Measurements from ENCODE around the gene RUSC1. TPM values are rescaled to one million over a fixed set of nuclear protein-coding genes. Genes with fewer than 3 reads are reported as not detected.

Gene RUSC1
- total RNA-seq, 1 donor from 2014 or later: 13.2 TPM

DNA sequence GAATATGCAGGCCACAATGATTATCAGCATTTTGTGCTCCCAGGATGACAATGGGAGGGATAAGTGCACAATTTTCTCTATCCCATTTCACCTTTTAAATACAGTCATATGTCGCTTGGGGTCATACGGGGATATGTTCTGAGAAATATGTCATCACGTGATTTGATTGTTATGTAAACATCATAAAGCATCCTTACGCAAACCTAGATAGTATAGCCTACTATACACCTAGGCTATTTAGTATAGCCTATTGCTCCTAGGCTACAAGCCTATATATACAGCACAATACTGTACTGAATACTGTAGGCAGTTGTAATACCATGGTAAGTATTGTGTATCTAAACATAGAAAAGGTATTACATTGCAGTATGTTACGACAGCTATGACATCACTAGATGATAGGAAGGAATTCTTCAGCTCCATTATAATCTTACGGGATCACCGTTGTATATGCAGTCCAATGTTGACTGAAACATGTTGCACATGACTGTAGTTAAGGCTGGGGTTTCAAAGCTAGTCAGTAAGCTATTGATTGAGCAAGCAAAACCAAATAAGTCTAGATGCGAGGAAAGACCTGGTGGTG is 18.9 kb downstream of the RUSC1 start:
- FAIRE-seq (no peak), DNase-seq (ENCODE audit: low read depth) (no peak)
- peaks cover 15% of the 10 kb centered on the region for H3K36me3 ChIP-seq (ENCODE audit: control insufficient read depth, insufficient read depth, low read length)
- H3K27me3 ChIP-seq (ENCODE audit: control insufficient read depth, insufficient read depth, low read length): no peaks in the 10 kb centered on the region
- H3K4me3 ChIP-seq (ENCODE audit: low read depth, low read length): no peak overlapping the region
- TF ChIP-seq, protein P1, sequence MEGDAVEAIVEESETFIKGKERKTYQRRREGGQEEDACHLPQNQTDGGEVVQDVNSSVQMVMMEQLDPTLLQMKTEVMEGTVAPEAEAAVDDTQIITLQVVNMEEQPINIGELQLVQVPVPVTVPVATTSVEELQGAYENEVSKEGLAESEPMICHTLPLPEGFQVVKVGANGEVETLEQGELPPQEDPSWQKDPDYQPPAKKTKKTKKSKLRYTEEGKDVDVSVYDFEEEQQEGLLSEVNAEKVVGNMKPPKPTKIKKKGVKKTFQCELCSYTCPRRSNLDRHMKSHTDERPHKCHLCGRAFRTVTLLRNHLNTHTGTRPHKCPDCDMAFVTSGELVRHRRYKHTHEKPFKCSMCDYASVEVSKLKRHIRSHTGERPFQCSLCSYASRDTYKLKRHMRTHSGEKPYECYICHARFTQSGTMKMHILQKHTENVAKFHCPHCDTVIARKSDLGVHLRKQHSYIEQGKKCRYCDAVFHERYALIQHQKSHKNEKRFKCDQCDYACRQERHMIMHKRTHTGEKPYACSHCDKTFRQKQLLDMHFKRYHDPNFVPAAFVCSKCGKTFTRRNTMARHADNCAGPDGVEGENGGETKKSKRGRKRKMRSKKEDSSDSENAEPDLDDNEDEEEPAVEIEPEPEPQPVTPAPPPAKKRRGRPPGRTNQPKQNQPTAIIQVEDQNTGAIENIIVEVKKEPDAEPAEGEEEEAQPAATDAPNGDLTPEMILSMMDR (IDR thresholded peaks at IDR 0.05; ENCODE audit: insufficient read depth, low read length, severe bottlenecking): no peak

DNA sequence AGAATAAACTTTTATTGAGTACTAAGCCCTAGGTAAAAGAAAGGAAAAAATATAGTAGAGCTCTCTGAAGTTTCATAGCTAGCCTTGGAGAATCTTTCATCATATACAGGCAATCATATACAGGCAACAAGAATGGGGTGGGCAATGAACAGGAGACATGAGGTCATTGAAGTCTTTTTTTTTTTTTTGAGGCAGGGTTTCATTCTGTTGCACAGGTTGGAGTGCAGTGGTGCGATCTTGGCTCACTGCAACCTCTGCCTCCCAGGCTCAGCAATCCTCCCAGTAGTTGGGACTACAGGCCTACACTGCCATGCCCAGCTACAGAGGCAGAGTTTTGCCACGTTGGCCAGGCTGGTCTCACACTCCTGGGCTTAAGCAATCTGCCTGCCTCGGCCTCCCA is 22.1 kb downstream of the RUSC1 start:
- H3K36me3 ChIP-seq (ENCODE audit: control insufficient read depth, insufficient read depth, low read length): peaks cover 21% of the 10 kb centered on the region
- DNase-seq (ENCODE audit: low read depth) (no peak), FAIRE-seq (no peak)
- H3K27me3 ChIP-seq (ENCODE audit: control insufficient read depth, insufficient read depth, low read length): no peaks in the 10 kb centered on the region
- H3K4me3 ChIP-seq (ENCODE audit: low read depth, low read length): no peak overlapping the region
- TF ChIP-seq, protein P1 (IDR thresholded peaks at IDR 0.05; ENCODE audit: insufficient read depth, low read length, severe bottlenecking): no peak

DNA sequence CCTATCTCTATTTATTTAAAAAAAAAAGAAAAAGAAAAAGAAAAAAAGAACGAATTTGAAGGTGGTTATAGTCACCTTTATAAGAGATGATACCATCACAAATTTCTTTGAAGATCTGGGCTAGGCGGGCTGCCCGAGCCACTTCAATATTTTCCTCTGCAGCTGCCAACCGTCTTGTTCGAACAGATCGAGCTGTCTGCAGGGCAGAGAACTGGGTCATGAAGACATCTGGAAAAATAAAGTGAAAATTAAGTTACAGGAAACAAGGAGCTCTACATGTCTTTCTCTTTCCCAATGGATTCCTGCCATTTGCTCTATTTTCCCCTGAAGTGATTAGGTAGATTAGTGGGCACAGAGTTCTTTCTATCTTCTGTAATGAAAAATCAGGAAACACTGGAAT is 31.9 kb downstream of the RUSC1 start:
- FAIRE-seq (no peak), DNase-seq (ENCODE audit: low read depth) (no peak)
- TF ChIP-seq, protein P1 (IDR thresholded peaks at IDR 0.05; ENCODE audit: insufficient read depth, low read length, severe bottlenecking): no peak
- Histone ChIP-seq H3K27me3 (ENCODE audit: control insufficient read depth, insufficient read depth, low read length) (no peaks in the 10 kb centered on the region), H3K36me3 (ENCODE audit: control insufficient read depth, insufficient read depth, low read length) (peaks cover 15% of the 10 kb centered on the region), H3K4me3 (ENCODE audit: low read depth, low read length) (no peak overlapping the region)

DNA sequence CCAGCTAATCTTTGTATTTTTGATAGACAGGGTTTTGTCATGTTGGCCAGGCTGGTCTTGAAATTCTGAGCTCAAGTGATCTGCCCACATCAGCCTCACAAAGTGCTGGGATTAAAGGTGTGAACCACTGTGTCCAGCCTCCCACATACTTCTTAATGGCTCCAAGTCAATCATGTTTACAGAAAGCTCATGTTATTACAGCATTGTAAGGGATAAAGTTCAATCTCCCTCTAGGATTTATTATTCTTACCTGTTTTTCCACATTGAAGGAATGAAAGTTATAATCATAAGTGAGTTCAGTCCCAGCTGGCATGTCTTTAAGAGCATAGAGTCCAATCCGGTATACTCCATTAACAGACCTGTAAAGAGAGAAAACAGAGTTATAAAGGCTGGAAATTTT is 39.4 kb downstream of the RUSC1 start:
- H3K27me3 ChIP-seq (ENCODE audit: control insufficient read depth, insufficient read depth, low read length): no peaks in the 10 kb centered on the region
- H3K4me3 ChIP-seq (ENCODE audit: low read depth, low read length): no peak overlapping the region
- peaks cover 11% of the 10 kb centered on the region for H3K36me3 ChIP-seq (ENCODE audit: control insufficient read depth, insufficient read depth, low read length)
- TF ChIP-seq, protein P1 (IDR thresholded peaks at IDR 0.05; ENCODE audit: insufficient read depth, low read length, severe bottlenecking): no peak
- DNase-seq (ENCODE audit: low read depth) (no peak), FAIRE-seq (no peak)

DNA sequence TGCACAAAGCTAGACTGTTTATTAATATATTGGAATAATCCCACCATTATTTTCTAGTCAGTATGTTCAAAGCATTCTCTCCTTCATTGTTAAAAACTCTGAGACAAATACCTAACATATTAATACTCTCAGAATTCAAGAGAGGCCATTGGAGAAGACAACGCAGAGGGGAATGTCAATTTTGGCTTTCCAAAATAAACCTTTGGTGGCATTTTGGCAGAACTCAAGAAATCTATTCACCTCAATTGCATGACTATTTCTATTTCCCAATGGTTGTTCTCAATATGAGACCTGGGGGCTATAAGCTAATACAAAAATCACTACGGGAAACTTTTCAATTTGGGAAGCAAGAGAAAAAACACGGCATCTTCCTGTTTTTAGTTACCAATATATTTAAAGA is 58.5 kb downstream of the RUSC1 start:
- TF ChIP-seq, protein P1 (IDR thresholded peaks at IDR 0.05; ENCODE audit: insufficient read depth, low read length, severe bottlenecking): no peak
- Histone ChIP-seq H3K4me3 (ENCODE audit: low read depth, low read length) (no peak overlapping the region), H3K27me3 (ENCODE audit: control insufficient read depth, insufficient read depth, low read length) (no peaks in the 10 kb centered on the region), H3K36me3 (ENCODE audit: control insufficient read depth, insufficient read depth, low read length) (peaks cover 3% of the 10 kb centered on the region)
- DNase-seq (ENCODE audit: low read depth) (no peak), FAIRE-seq (no peak)

DNA sequence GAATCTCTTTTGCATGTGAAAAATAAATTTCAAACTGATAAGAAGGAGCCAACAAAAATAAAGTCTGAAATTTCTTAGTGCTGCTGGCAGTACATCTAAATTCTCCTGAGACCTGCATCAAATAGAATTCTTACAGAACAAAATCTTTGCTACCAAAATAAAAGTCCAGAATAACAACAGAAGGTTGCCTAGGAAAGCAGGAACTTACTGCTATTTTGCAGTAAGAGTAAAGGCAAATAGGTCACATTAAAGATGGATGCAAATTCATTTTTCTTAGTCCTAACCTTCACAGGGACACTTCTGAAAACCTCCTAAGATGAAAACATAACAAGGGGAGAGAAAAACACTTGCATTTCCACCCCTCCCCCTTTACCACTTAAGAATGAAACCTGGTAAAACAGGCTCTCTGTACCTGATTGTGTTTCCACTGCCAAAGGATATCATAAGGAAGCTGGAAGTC is 59.0 kb downstream of the RUSC1 start:
- peaks cover 3% of the 10 kb centered on the region for H3K36me3 ChIP-seq (ENCODE audit: control insufficient read depth, insufficient read depth, low read length)
- H3K4me3 ChIP-seq (ENCODE audit: low read depth, low read length): no peak overlapping the region
- no peaks in the 10 kb centered on the region for H3K27me3 ChIP-seq (ENCODE audit: control insufficient read depth, insufficient read depth, low read length)
- TF ChIP-seq, protein P1 (IDR thresholded peaks at IDR 0.05; ENCODE audit: insufficient read depth, low read length, severe bottlenecking): no peak
- FAIRE-seq: no peak
- DNase-seq (ENCODE audit: low read depth): no peak
